ENCODE results near the gene RNASET2. TPM values are rescaled to one million over a fixed set of nuclear protein-coding genes. Genes with fewer than 3 reads are reported as not detected.

The RNASET2 gene
- total and polyA plus RNA-seq, 2 of the 13 experiments (the other 11 are each of a cell fraction or from before 2014, with no cell fraction given), result 44.6 to 597 TPM

GRCh38 chr6:166956444-166957086, at the start of gene RNASET2 (continued):
- TF ChIP-seq ZNF484 (CRISPR knock-in tag; IDR thresholded peaks at IDR 0.05; ENCODE audit: borderline replicate concordance, low read depth) (no peak; the same call in 1 of the 2 replicates), ZNF850 (CRISPR knock-in tag; conservative IDR thresholded peaks at IDR 0.05) (no peak; the same call in none of the 2 replicates), RFXANK (CRISPR knock-in tag; IDR thresholded peaks at IDR 0.05) (no peak; the same call in 1 of the 2 replicates), SNAPC2 (CRISPR knock-in tag; IDR thresholded peaks at IDR 0.05) (0 out of 2 replicates have a peak, but pooled peaks have one; percentile 10), PTBP1 (IDR thresholded peaks at IDR 0.05; ENCODE audit: low read depth, low read length, poor library complexity, severe bottlenecking) (no peak), ZBTB40 (IDR thresholded peaks at IDR 0.05) (no peak), ZBTB40 (CRISPR knock-in tag; IDR thresholded peaks at IDR 0.05) (peak; percentile 33; the same call in 1 of the 2 replicates), ZSCAN12 (CRISPR knock-in tag; IDR thresholded peaks at IDR 0.05) (no peak; the same call in none of the 2 replicates), ZNF782 (CRISPR knock-in tag; IDR thresholded peaks at IDR 0.05; ENCODE audit: borderline replicate concordance) (peak; percentile 66; the same call in 1 of the 2 replicates), ZBTB42 (CRISPR knock-in tag; IDR thresholded peaks at IDR 0.05) (no peak; the same call in 1 of the 2 replicates), ZNF446 (CRISPR knock-in tag; IDR thresholded peaks at IDR 0.05) (peak; percentile 96), ZNF282 (IDR thresholded peaks at IDR 0.05; ENCODE audit: partially characterized antibody) (no peak), ZNF687 (CRISPR knock-in tag; IDR thresholded peaks at IDR 0.05) (peak; percentile 96), ELF1 (CRISPR knock-in tag; IDR thresholded peaks at IDR 0.05) (no peak), PCBP1 (IDR thresholded peaks at IDR 0.05; ENCODE audit: borderline replicate concordance, low read depth, low read length) (no peak), RFX5 (IDR thresholded peaks at IDR 0.05; ENCODE audit: low read depth, low read length) (0 out of 2 replicates have a peak, but pooled peaks have one; percentile 4), KLF6 (CRISPR knock-in tag; IDR thresholded peaks at IDR 0.05) (peak; percentile 49), ZNF788 (CRISPR knock-in tag; IDR thresholded peaks at IDR 0.05; ENCODE audit: borderline replicate concordance) (peak; percentile 89; the same call in 1 of the 2 replicates)

Data from HepG2 (cell line).